Lower leg skin (tissue), 4 donors: ENCODE data around the gene EIF3F. TPM values are rescaled to one million over a fixed set of nuclear protein-coding genes. Genes with fewer than 3 reads are reported as not detected.

Experiments used
- DNase-seq, 2 donors: peaks; one replicate each; pipeline ENCODE4 v3.0.0-alpha.2; 2019; ENCODE audit warnings: low spot score in 2 of 2
- H3K4me3 ChIP-seq: fragments of 200-600 bp; sonication (generic); 2 replicates; pipeline ENCODE4 v1.5.1; 2017; ENCODE audit warnings: mild to moderate bottlenecking, low read depth; ENCODE audit not compliant: poor library complexity, severe bottlenecking
- CTCF ChIP-seq, 3 donors: fragments of 450-650 bp; IDR thresholded peaks; one replicate each; pipeline ENCODE4 v1.5.1; 2016; ENCODE audit warnings: antibody characterized with exemption in 3 of 3, mild to moderate bottlenecking in 3 of 3, moderate library complexity in 2 of 3
- POLR2A ChIP-seq, 2 donors: fragments of 450-650 bp; IDR thresholded peaks; one replicate each; pipeline ENCODE4 v1.6.1; 2016 to 2017; ENCODE audit warnings: antibody characterized with exemption in 2 of 2, mild to moderate bottlenecking in 1 of 2, moderate library complexity in 1 of 2
- WGBS, 2 donors: methylation state at CpG; one replicate each; pipeline ENCODE4 v1.1.5; 2018; 5-methylcytosine and 5-hydroxymethylcytosine counted together
- intact Hi-C: fragments of 100-400 bp; cut with DNase I; formaldehyde crosslinking; loops from one replicate; pipeline ENCODE4 v1.15.0; 2023; ENCODE audit warnings: low total_unique reads
- total RNA-seq, 4 donors: library from RNA; depleted of rRNA; stranded (reverse); fragments of >200 nt; gene quantifications; one replicate each; pipeline ENCODE4 v1.1.0, GENCODE V29; 2016

The EIF3F gene
- total RNA-seq, 4 donors from 2014 or later: 316 to 432 (median 384) TPM

DNA sequence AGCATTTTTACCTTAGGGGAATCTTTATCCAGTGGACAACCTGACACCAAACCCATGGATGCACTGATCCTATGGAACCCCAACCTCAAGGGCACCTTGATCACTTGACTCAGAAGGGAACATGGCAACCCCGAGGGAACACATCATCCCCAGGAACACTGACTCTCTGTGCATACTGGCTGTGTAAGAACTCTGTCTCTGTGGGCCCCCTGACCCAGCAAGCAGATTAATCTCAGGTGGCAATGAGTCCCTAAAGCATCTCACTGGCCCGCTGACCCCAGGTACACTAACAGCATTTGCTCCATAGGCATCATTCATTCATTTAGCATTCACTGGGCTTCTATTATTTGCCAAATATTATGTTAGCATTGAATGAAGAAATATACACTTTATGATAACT lies 16.9 kb downstream of the EIF3F start:
- no peak overlapping the region for H3K4me3 ChIP-seq
- peak in 1 of 2 donors; percentile 32 for DNase-seq
- WGBS, 2 donors: 74 to 96% methylated on average over 2 of the region's 2 CpGs
- intact Hi-C loops: loop anchor here (10.0 kb wide), 1 partner anchor 91 kb away; no protein-coding TSS in a partner anchor
- no peak for TF ChIP-seq CTCF (IDR thresholded peaks at IDR 0.05)

GRCh38 chr11:8005556-8005955 lies 18.4 kb downstream of the EIF3F start:
- peak in 1 of 2 donors; percentile 23 for DNase-seq
- no peak overlapping the region for H3K4me3 ChIP-seq
- intact Hi-C loops: loop anchor here (10.0 kb wide), 1 partner anchor 89 kb away; no protein-coding TSS in a partner anchor
- TF ChIP-seq POLR2A (IDR thresholded peaks at IDR 0.05) (no peak), CTCF (IDR thresholded peaks at IDR 0.05) (no peak)

GRCh38 chr11:8006349-8006977 lies 19.3 kb downstream of the EIF3F start:
- H3K4me3 ChIP-seq: no peak overlapping the region
- DNase-seq: peak; percentile 40 to 76
- no peak for TF ChIP-seq POLR2A (IDR thresholded peaks at IDR 0.05)
- TF ChIP-seq CTCF (IDR thresholded peaks at IDR 0.05): peak in 1 of 3 donors; percentile 75
- intact Hi-C loops: loop anchor here (10.0 kb wide), 1 partner anchor 88 kb away; no protein-coding TSS in a partner anchor

- 28 to 40% methylated on average over 4 of the region's 4 CpGs for WGBS, 2 donors
- peak in 1 of 2 donors; percentile 29 for DNase-seq
- TF ChIP-seq POLR2A (IDR thresholded peaks at IDR 0.05) (no peak), CTCF (IDR thresholded peaks at IDR 0.05) (no peak)
- intact Hi-C loops: loop anchor here (10.0 kb wide), 1 partner anchor 87 kb away; no protein-coding TSS in a partner anchor
- no peak overlapping the region for H3K4me3 ChIP-seq
These were observed 21.1 kb downstream of the EIF3F start for GRCh38 chr11:8008212-8008611.

DNA sequence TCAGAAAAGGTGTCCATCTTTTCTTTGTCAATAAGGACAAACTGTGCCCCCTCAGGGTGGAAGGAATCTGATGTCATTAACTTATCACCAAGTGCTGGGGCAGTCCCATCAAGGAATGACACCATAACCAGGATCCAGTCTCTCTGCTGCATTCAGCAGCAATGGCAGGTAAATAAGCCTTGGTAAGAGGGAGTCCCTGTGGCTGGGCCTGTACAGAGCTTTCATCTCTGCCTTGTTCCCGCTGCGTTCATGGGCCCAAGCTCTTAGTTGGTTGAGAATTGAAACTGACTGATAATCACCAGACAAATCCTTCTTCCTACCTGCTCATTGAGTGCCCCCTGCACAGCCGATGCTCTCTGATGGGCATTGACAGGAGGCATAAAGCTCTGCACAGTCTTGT lies 22.7 kb downstream of the EIF3F start:
- H3K4me3 ChIP-seq: no peak overlapping the region
- TF ChIP-seq POLR2A (IDR thresholded peaks at IDR 0.05): no peak
- TF ChIP-seq CTCF (IDR thresholded peaks at IDR 0.05): no peak
- 91 to 94% methylated on average over 3 of the region's 3 CpGs for WGBS, 2 donors
- DNase-seq: peak in 1 of 2 donors; percentile 23
- intact Hi-C loops: loop anchor here (10.0 kb wide), 1 partner anchor 85 kb away; no protein-coding TSS in a partner anchor

- DNase-seq: no peak
These were observed 24.2 kb downstream of the EIF3F start for GRCh38 chr11:8011371-8011770.

More at GRCh38 chr11:8011371-8011770, 24.2 kb downstream of the EIF3F start:
- intact Hi-C loops: no loop called here
- no peak overlapping the region for H3K4me3 ChIP-seq
- 88 to 90% methylated on average over 2 of the region's 2 CpGs for WGBS, 2 donors
- TF ChIP-seq CTCF (IDR thresholded peaks at IDR 0.05): no peak
- no peak for TF ChIP-seq POLR2A (IDR thresholded peaks at IDR 0.05)
